H1 (cell line): ENCODE data around the gene CD226. TPM values are rescaled to one million over a fixed set of nuclear protein-coding genes. Genes with fewer than 3 reads are reported as not detected.

Experiments used
- CTCF ChIA-PET: fragments of 300-600 bp; sonication (Branson Sonifier 250); formaldehyde crosslinking; loops from one replicate; lab custom pipeline; 2021; ENCODE audit not compliant: partially characterized antibody; lab: Charles Lee
- POLR2A ChIA-PET: fragments of 300-600 bp; sonication (Branson Sonifier 250); formaldehyde crosslinking; loops from one replicate; lab custom pipeline; 2021; ENCODE audit warnings: inconsistent platforms; ENCODE audit not compliant: partially characterized antibody; lab: Charles Lee
- DNase-seq, 2 experiments: peaks; one replicate each; pipeline versions ENCODE4 v3.0.0 to v3.0.0-alpha.2; 2010 to 2022; ENCODE audit warnings: low spot score in 2 of 2, low read depth in 1 of 2, mixed read lengths in 1 of 2
- FAIRE-seq: peaks from 2 replicates; lab custom pipeline; 2011; peaks lifted over from hg19 to GRCh38; lab: Jason Lieb, UNC
- H2AFZ ChIP-seq: 2 replicates; pipeline ENCODE4 v1.8.1; 2012; ENCODE audit warnings: low read length, inconsistent platforms
- H2AK5ac ChIP-seq: 2 replicates; pipeline ENCODE4 v1.6.1; 2013; ENCODE audit warnings: low read depth, low read length
- H2BK120ac ChIP-seq: replicated peaks from 2 replicates; pipeline ENCODE3; 2013; ENCODE audit warnings: low read depth, low read length, inconsistent platforms
- H2BK12ac ChIP-seq: 2 replicates; pipeline ENCODE4 v1.6.1; 2013; ENCODE audit warnings: low read depth, low read length
- H2BK15ac ChIP-seq: 2 replicates; pipeline ENCODE4 v1.6.1; 2013; ENCODE audit warnings: low read length
- H2BK20ac ChIP-seq: 2 replicates; pipeline ENCODE4 v1.6.1; 2013; ENCODE audit warnings: low read length
- H2BK5ac ChIP-seq: 2 replicates; pipeline ENCODE4 v1.6.1; 2013; ENCODE audit warnings: low read depth, low read length
- H3K14ac ChIP-seq: 2 replicates; pipeline ENCODE4 v1.6.1; 2013; ENCODE audit warnings: inconsistent platforms; ENCODE audit not compliant: insufficient read length
- H3K18ac ChIP-seq: 2 replicates; pipeline ENCODE4 v1.6.1; 2013; ENCODE audit warnings: low read length; ENCODE audit errors: extremely low read depth
- H3K23ac ChIP-seq: 2 replicates; pipeline ENCODE4 v1.6.1; 2013; ENCODE audit warnings: inconsistent platforms; ENCODE audit not compliant: insufficient read length
- H3K23me2 ChIP-seq: 2 replicates; pipeline ENCODE4 v1.6.1; 2013; ENCODE audit warnings: low read depth, low read length
- H3K27ac ChIP-seq: 2 replicates; pipeline ENCODE4 v1.6.1; 2011; ENCODE audit warnings: low read depth, low read length, inconsistent platforms
- H3K27me3 ChIP-seq, 4 experiments: replicated peaks in 1 of 4; 1 replicate in 1 of 4; 2 replicates in 3 of 4; pipeline versions ENCODE4 v1.6.1 to v1.8.1; 2011 to 2013; ENCODE audit warnings: low read length in 3 of 4, mild to moderate bottlenecking in 3 of 4, inconsistent platforms in 2 of 4, mixed read lengths in 2 of 4, moderate library complexity in 1 of 4; ENCODE audit not compliant: control insufficient read depth in 3 of 4, insufficient read depth in 3 of 4; ENCODE audit errors: extremely low read depth in 1 of 4
- H3K36me3 ChIP-seq, 4 experiments: 2 replicates each; pipeline versions ENCODE4 v1.6.1 to v1.8.1; 2011 to 2013; ENCODE audit warnings: mild to moderate bottlenecking in 4 of 4, low read length in 3 of 4, moderate library complexity in 2 of 4, control low read depth in 1 of 4, inconsistent platforms in 1 of 4; ENCODE audit not compliant: insufficient read depth in 4 of 4, control insufficient read depth in 2 of 4
- H3K4ac ChIP-seq: replicated peaks from 2 replicates; pipeline ENCODE3; 2013; ENCODE audit warnings: low read length, low read depth, mixed read lengths, inconsistent platforms; ENCODE audit not compliant: insufficient read length
- H3K4me1 ChIP-seq, 4 experiments: replicated peaks in 1 of 4; 1 replicate in 1 of 4; 2 replicates in 3 of 4; pipeline versions ENCODE4 v1.6.1 to v1.8.1; 2011 to 2013; ENCODE audit warnings: low read length in 3 of 4, inconsistent platforms in 2 of 4, mixed read lengths in 1 of 4; ENCODE audit not compliant: insufficient read depth in 4 of 4, control insufficient read depth in 3 of 4
- H3K4me2 ChIP-seq, 2 experiments: 2 replicates each; pipeline versions ENCODE4 v1.6.1 to v1.8.1; 2011 to 2013; ENCODE audit warnings: low read depth in 2 of 2, low read length in 2 of 2, control low read depth in 1 of 2, inconsistent platforms in 1 of 2, mild to moderate bottlenecking in 1 of 2; ENCODE audit not compliant: insufficient read depth in 1 of 2
- H3K4me3 ChIP-seq, 4 experiments: fragments of 200-600, 300-600 bp in 1 of 4; sonication (generic), shearing (Covaris generic), sonication (Bioruptor Twin) in 1 of 4; 2 replicates each; pipeline versions ENCODE4 v1.5.1 to v1.8.1; 2011 to 2016; ENCODE audit warnings: low read length in 4 of 4, low read depth in 3 of 4, control low read depth in 2 of 4, inconsistent platforms in 2 of 4, mild to moderate bottlenecking in 2 of 4, mixed read lengths in 1 of 4, moderate library complexity in 1 of 4; ENCODE audit not compliant: insufficient read depth in 2 of 4; ENCODE audit errors: extremely low read depth in 1 of 4
- H3K56ac ChIP-seq: replicated peaks from 2 replicates; pipeline ENCODE3; 2013; ENCODE audit warnings: low read depth, mild to moderate bottlenecking, mixed read lengths, low read length, inconsistent platforms; ENCODE audit not compliant: insufficient read length
- H3K79me1 ChIP-seq: 2 replicates; pipeline ENCODE4 v1.6.1; 2013; ENCODE audit warnings: low read depth, low read length, control low read depth
- H3K79me2 ChIP-seq, 2 experiments: 2 replicates each; pipeline versions ENCODE4 v1.6.1 to v1.8.1; 2012 to 2013; ENCODE audit warnings: low read length in 2 of 2, mild to moderate bottlenecking in 2 of 2, inconsistent platforms in 1 of 2; ENCODE audit not compliant: insufficient read depth in 2 of 2, control insufficient read depth in 1 of 2
- H3K9ac ChIP-seq, 4 experiments: replicated peaks in 1 of 4; 1 replicate in 1 of 4; 2 replicates in 3 of 4; pipeline versions ENCODE4 v1.6.1 to v1.8.1; 2011 to 2013; ENCODE audit warnings: low read depth in 3 of 4, low read length in 3 of 4, control low read depth in 2 of 4, mild to moderate bottlenecking in 2 of 4, moderate library complexity in 2 of 4, inconsistent platforms in 1 of 4; ENCODE audit errors: extremely low read depth in 1 of 4
- H3K9me3 ChIP-seq, 2 experiments: 2 replicates each; pipeline versions ENCODE4 v1.6.1 to v1.8.1; 2012 to 2013; ENCODE audit warnings: mild to moderate bottlenecking in 2 of 2, moderate library complexity in 2 of 2, control low read depth in 1 of 2, inconsistent platforms in 1 of 2, low read depth in 1 of 2, low read length in 1 of 2, mixed read lengths in 1 of 2; ENCODE audit not compliant: insufficient read depth in 2 of 2
- H4K20me1 ChIP-seq, 2 experiments: replicated peaks in 1 of 2; 2 replicates each; pipeline versions ENCODE3 to v1.8.1; 2011 to 2013; ENCODE audit warnings: inconsistent platforms in 2 of 2, low read length in 2 of 2, mild to moderate bottlenecking in 1 of 2; ENCODE audit not compliant: insufficient read depth in 2 of 2, control insufficient read depth in 1 of 2
- H4K5ac ChIP-seq: 2 replicates; pipeline ENCODE4 v1.6.1; 2013; ENCODE audit warnings: low read length, low read depth, mixed read lengths, inconsistent platforms; ENCODE audit not compliant: insufficient read length
- H4K8ac ChIP-seq: 2 replicates; pipeline ENCODE4 v1.8.0; 2013; ENCODE audit warnings: mild to moderate bottlenecking, moderate library complexity, low read length, inconsistent platforms; ENCODE audit not compliant: insufficient read depth; ENCODE audit errors: extremely low read depth
- H4K91ac ChIP-seq: replicated peaks from 2 replicates; pipeline ENCODE3; 2013; ENCODE audit warnings: low read length, mixed read lengths, inconsistent platforms; ENCODE audit not compliant: insufficient read length
- CBX8 ChIP-seq: fragments of 300-800, 300-1000 bp; sonication (generic); IDR thresholded peaks from 2 replicates; pipeline ENCODE4 v1.7.1; 2016; ENCODE audit warnings: low read depth, low read length, borderline replicate concordance
- CHD1 ChIP-seq: IDR thresholded peaks from 2 replicates; pipeline ENCODE4 v1.6.1; 2012; ENCODE audit warnings: low read depth, low read length, improper control_type of control experiment
- EZH2 ChIP-seq: fragments of 200-600 bp; sonication (generic); IDR thresholded peaks from 2 replicates; pipeline ENCODE4 v1.7.1; 2012; ENCODE audit warnings: low read depth, mild to moderate bottlenecking, moderate library complexity, low read length, inconsistent platforms; ENCODE audit not compliant: severe bottlenecking
- GTF2F1 ChIP-seq: IDR thresholded peaks from 2 replicates; pipeline ENCODE4 v1.6.1; 2012; ENCODE audit warnings: low read depth, low read length, improper control_type of control experiment, borderline replicate concordance
- POLR2A ChIP-seq, 2 experiments: IDR thresholded peaks; 1 replicate in 1 of 2; 2 replicates in 1 of 2; pipeline ENCODE4 v1.6.1; 2011; ENCODE audit warnings: low read depth in 2 of 2, low read length in 2 of 2, mild to moderate bottlenecking in 2 of 2; ENCODE audit errors: control extremely low read depth in 1 of 2
- POLR2AphosphoS5 ChIP-seq: IDR thresholded peaks from 2 replicates; pipeline ENCODE4 v1.6.1; 2011; ENCODE audit warnings: low read depth, low read length
- POU5F1 ChIP-seq: IDR thresholded peaks from 2 replicates; pipeline ENCODE4 v1.6.1; 2011; ENCODE audit warnings: low read depth, mild to moderate bottlenecking, low read length, moderate library complexity
- RBBP5 ChIP-seq: IDR thresholded peaks from 2 replicates; pipeline ENCODE4 v1.7.1; 2012; ENCODE audit warnings: low read depth, mild to moderate bottlenecking, inconsistent platforms, low read length, moderate library complexity, borderline replicate concordance
- RNF2 ChIP-seq: fragments of 200-900, 300-1000 bp; sonication (generic); IDR thresholded peaks from 2 replicates; pipeline ENCODE4 v1.7.1; 2016; ENCODE audit warnings: borderline replicate concordance, low read depth, mild to moderate bottlenecking, antibody characterized with exemption, low read length; ENCODE audit not compliant: poor library complexity, severe bottlenecking; ENCODE audit errors: missing control alignments
- SUZ12 ChIP-seq: fragments of 200-600 bp; sonication (generic); IDR thresholded peaks from 2 replicates; pipeline ENCODE4 v1.6.1; 2012; ENCODE audit warnings: mild to moderate bottlenecking, inconsistent platforms, low read length, moderate library complexity, mixed read lengths
- TBP ChIP-seq: IDR thresholded peaks from 2 replicates; pipeline ENCODE4 v1.6.1; 2011; ENCODE audit warnings: low read depth, low read length, improper control_type of control experiment
- WGBS, 2 experiments: shearing (Covaris generic) in 1 of 2; methylation state at CpG; one replicate each; pipeline versions ENCODE4 v1.1.6 to v1.1.7; 2013 to 2015; ENCODE audit warnings: low lambda C conversion rate in 2 of 2, mixed read lengths in 2 of 2, inconsistent platforms in 1 of 2, low coverage in 1 of 2, missing lambda C conversion rate in 1 of 2; ENCODE audit not compliant: insufficient replicate concordance in 2 of 2, insufficient coverage in 1 of 2, insufficient read length in 1 of 2; ENCODE audit errors: extremely low coverage in 1 of 2, missing lambda C conversion rate in 1 of 2; 5-methylcytosine and 5-hydroxymethylcytosine counted together
- polyA plus RNA-seq, 7 experiments: library from polyadenylated mRNA; depleted of rRNA in 3 of 7; stranded (reverse) in 5 of 7; unstranded in 2 of 7; fragments of >200 nt in 5 of 7; fragments of 200-250 nt in 2 of 7; gene quantifications; 1 replicate in 5 of 7; 2 replicates in 1 of 7; 4 replicates in 1 of 7; pipeline versions ENCODE4 v1.2.1 to v1.2.3, GENCODE V29; 2011 to 2013; ENCODE audit warnings: missing spikeins in 2 of 7, mixed read lengths in 2 of 7
- total RNA-seq: library from RNA; stranded (reverse); fragmentation: NEBNext Ultra II Directional; extraction: Animal tissue kit (Norgen Biotek cat#: 25700); gene quantifications from 2 replicates; pipeline ENCODE4 v1.2.1, GENCODE V29; 2021
- TF ChIP-seq, protein P1 (sequence below): IDR thresholded peaks from 2 replicates; pipeline ENCODE4 v1.6.1; 2012; ENCODE audit warnings: inconsistent platforms

Gene CD226
- total and polyA plus RNA-seq, 2 of the 8 experiments (the other 6 are each of a cell fraction or from before 2014, with no cell fraction given): not detected

DNA sequence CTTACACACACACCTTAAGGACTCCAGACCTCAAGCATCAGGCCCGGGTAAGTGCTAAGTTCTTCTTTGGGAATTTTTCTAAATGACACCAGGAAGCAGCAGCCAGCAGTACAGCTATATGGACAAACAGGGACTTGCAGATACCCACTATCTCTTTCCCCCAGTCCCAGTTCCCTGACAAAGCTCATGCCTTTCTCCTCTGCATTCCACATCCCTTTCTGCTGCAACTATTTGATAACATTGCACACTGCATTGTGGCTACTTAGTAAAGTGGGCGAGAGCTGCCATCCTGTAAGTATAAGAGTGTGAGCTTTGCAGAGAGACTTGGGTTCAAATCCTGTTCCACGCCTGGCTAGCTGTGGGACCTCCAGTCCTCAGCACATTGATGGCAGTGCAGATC is 14.0 kb upstream of the CD226 start:
- Histone ChIP-seq H4K5ac (no peak overlapping the region), H3K14ac (no peak overlapping the region), H3K23me2 (no peaks in the 10 kb centered on the region), H2AK5ac (no peak overlapping the region), H3K18ac (no peak overlapping the region), H3K4me2 (no peak overlapping the region), H3K23ac (no peak overlapping the region), H3K4me1 (0 out of 7 replicates have a peak, but pooled peaks cover 0 to 2% (median 0%) of the 10 kb centered on the region in 4 experiments), H2BK20ac (no peak overlapping the region), H2BK120ac (no peak overlapping the region), H3K56ac (no peak overlapping the region), H3K9me3 (no peaks in the 10 kb centered on the region), H3K4ac (no peak overlapping the region), H2BK12ac (no peak overlapping the region), H2BK15ac (no peak overlapping the region), H2AFZ (no peak overlapping the region), H2BK5ac (no peak overlapping the region), H3K79me2 (no peaks in the 10 kb centered on the region), H4K91ac (no peak overlapping the region), H3K36me3 (no peaks in the 10 kb centered on the region), H4K8ac (no peak overlapping the region), H3K27me3 (no peaks in the 10 kb centered on the region), H4K20me1 (no peaks in the 10 kb centered on the region), H3K27ac (no peak overlapping the region), H3K9ac (no peak overlapping the region), H3K4me3 (no peak overlapping the region), H3K79me1 (no peaks in the 10 kb centered on the region)
- 84% methylated on average over 3 of the region's 3 CpGs; no CpG with 5 or more reads in 1 of the 2 experiments for WGBS, 2 experiments
- ChIA-PET CTCF (interaction anchor here (0.6 to 1.4 kb wide), 3 partner anchors 44 to 1988 kb away, joined by 3 read pairs; no protein-coding TSS in a partner anchor), POLR2A (no interaction called here)
- FAIRE-seq (no peak), DNase-seq (no peak)
- no peak for TF ChIP-seq GTF2F1
- TF ChIP-seq RNF2: no peak
- TF ChIP-seq POLR2A (IDR thresholded peaks at IDR 0.05; ENCODE audit: control extremely low read depth in 1 of 2, low read depth in 2 of 2, low read length in 2 of 2): no peak
- TF ChIP-seq RBBP5: no peak
- no peak for TF ChIP-seq TBP
- TF ChIP-seq POLR2AphosphoS5: no peak
- no peak for TF ChIP-seq EZH2
- TF ChIP-seq SUZ12: no peak
- TF ChIP-seq, protein P1, sequence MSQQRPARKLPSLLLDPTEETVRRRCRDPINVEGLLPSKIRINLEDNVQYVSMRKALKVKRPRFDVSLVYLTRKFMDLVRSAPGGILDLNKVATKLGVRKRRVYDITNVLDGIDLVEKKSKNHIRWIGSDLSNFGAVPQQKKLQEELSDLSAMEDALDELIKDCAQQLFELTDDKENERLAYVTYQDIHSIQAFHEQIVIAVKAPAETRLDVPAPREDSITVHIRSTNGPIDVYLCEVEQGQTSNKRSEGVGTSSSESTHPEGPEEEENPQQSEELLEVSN: no peak
- no peak for TF ChIP-seq CHD1
- no peak for TF ChIP-seq CBX8
- TF ChIP-seq POU5F1: no peak
